ENCODE data around the gene EPHX1. TPM values are rescaled to one million over a fixed set of nuclear protein-coding genes. Genes with fewer than 3 reads are reported as not detected.
A peak's percentile ranks its signal among the peaks of the same experiment; 100 is the strongest.

Gene EPHX1
- total and polyA plus RNA-seq, 4 donors: 93.8 to 1,448 (median 204) TPM

GRCh38 chr1:225868631-225869330 is 58.9 kb downstream of the EPHX1 start:
- no peak overlapping the region for H3K9ac ChIP-seq (ENCODE audit: low read depth in 1 of 2, low read length in 2 of 2)
- no peak for DNase-seq (ENCODE audit: low spot score)
- no peak overlapping the region for H3K27ac ChIP-seq (ENCODE audit: low read depth in 1 of 2, low read length in 2 of 2)
- no peaks in the 10 kb centered on the region for H3K9me3 ChIP-seq (ENCODE audit: control insufficient read depth in 4 of 4, low read length in 3 of 4)
- peaks cover 7 to 77% (median 60%) of the 10 kb centered on the region in 4 donors for H3K36me3 ChIP-seq (ENCODE audit: control insufficient read depth in 4 of 4, insufficient read depth in 3 of 4, low read depth in 1 of 4, low read length in 3 of 4)
- no peaks in the 10 kb centered on the region for H3K27me3 ChIP-seq (ENCODE audit: control insufficient read depth in 4 of 4, insufficient read depth in 4 of 4, low read length in 3 of 4)
- H3K4me1 ChIP-seq (ENCODE audit: control insufficient read depth in 4 of 4, insufficient read depth in 4 of 4, low read length in 3 of 4): no peaks in the 10 kb centered on the region
- H3K4me3 ChIP-seq (ENCODE audit: low read depth in 1 of 3, low read length in 3 of 3): no peak overlapping the region
- WGBS: 89% methylated on average over 8 of the region's 8 CpGs
- TF ChIP-seq RXRA (IDR thresholded peaks at IDR 0.05) (no peak), EGR1 (IDR thresholded peaks at IDR 0.05; ENCODE audit: low read depth in 2 of 2) (no peak), SP1 (IDR thresholded peaks at IDR 0.05) (no peak), JUND (IDR thresholded peaks at IDR 0.05) (no peak), GABPA (IDR thresholded peaks at IDR 0.05 in 1 of 2, conservative IDR thresholded peaks at IDR 0.05 in 1 of 2) (no peak), REST (IDR thresholded peaks at IDR 0.05) (no peak), FOXA2 (IDR thresholded peaks at IDR 0.05) (no peak), NR2F2 (IDR thresholded peaks at IDR 0.05) (no peak), HNF4G (IDR thresholded peaks at IDR 0.05) (no peak), MAX (IDR thresholded peaks at IDR 0.05) (no peak), HNF4A (conservative IDR thresholded peaks at IDR 0.05) (no peak), TAF1 (conservative IDR thresholded peaks at IDR 0.05) (no peak)

- no peak for TF ChIP-seq RXRA (IDR thresholded peaks at IDR 0.05)
- no peak for DNase-seq (ENCODE audit: low spot score)
- WGBS: 71% methylated on average over 3 of the region's 3 CpGs
- Histone ChIP-seq H3K9me3 (ENCODE audit: control insufficient read depth in 4 of 4, low read length in 3 of 4) (no peaks in the 10 kb centered on the region), H3K9ac (ENCODE audit: low read depth in 1 of 2, low read length in 2 of 2) (no peak overlapping the region), H3K27ac (ENCODE audit: low read depth in 1 of 2, low read length in 2 of 2) (no peak overlapping the region), H3K27me3 (ENCODE audit: control insufficient read depth in 4 of 4, insufficient read depth in 4 of 4, low read length in 3 of 4) (no peaks in the 10 kb centered on the region), H3K36me3 (ENCODE audit: control insufficient read depth in 4 of 4, insufficient read depth in 3 of 4, low read depth in 1 of 4, low read length in 3 of 4) (peaks cover 7 to 76% (median 55%) of the 10 kb centered on the region in 4 donors), H3K4me1 (ENCODE audit: control insufficient read depth in 4 of 4, insufficient read depth in 4 of 4, low read length in 3 of 4) (no peaks in the 10 kb centered on the region), H3K4me3 (ENCODE audit: low read depth in 1 of 3, low read length in 3 of 3) (no peak overlapping the region)
Observed at GRCh38 chr1:225870911-225871310, 61.0 kb downstream of the EPHX1 start.

- H3K36me3 ChIP-seq (ENCODE audit: control insufficient read depth in 4 of 4, insufficient read depth in 3 of 4, low read depth in 1 of 4, low read length in 3 of 4): peaks cover 7 to 73% (median 51%) of the 10 kb centered on the region in 4 donors
- DNase-seq (ENCODE audit: low spot score): no peak
- no peak overlapping the region for H3K4me3 ChIP-seq (ENCODE audit: low read depth in 1 of 3, low read length in 3 of 3)
- 73% methylated on average over 11 of the region's 11 CpGs for WGBS
- H3K9me3 ChIP-seq (ENCODE audit: control insufficient read depth in 4 of 4, low read length in 3 of 4): no peaks in the 10 kb centered on the region
- TF ChIP-seq GABPA (IDR thresholded peaks at IDR 0.05 in 1 of 2, conservative IDR thresholded peaks at IDR 0.05 in 1 of 2): no peak
- TF ChIP-seq TAF1 (conservative IDR thresholded peaks at IDR 0.05): no peak
- no peak for TF ChIP-seq SP1 (IDR thresholded peaks at IDR 0.05)
- no peak for TF ChIP-seq ATF3 (IDR thresholded peaks at IDR 0.05)
- no peak for TF ChIP-seq REST (IDR thresholded peaks at IDR 0.05)
- no peak for TF ChIP-seq ZBTB33 (IDR thresholded peaks at IDR 0.05)
- peak in 1 of 2 donors; percentile 30 for TF ChIP-seq RXRA (IDR thresholded peaks at IDR 0.05)
- no peak for TF ChIP-seq MAX (IDR thresholded peaks at IDR 0.05)
- peak in 1 of 2 donors; percentile 21 for TF ChIP-seq HNF4A (conservative IDR thresholded peaks at IDR 0.05)
- no peak for TF ChIP-seq FOXA2 (IDR thresholded peaks at IDR 0.05)
- TF ChIP-seq FOXA1 (IDR thresholded peaks at IDR 0.05): no peak
- no peak overlapping the region for H3K9ac ChIP-seq (ENCODE audit: low read depth in 1 of 2, low read length in 2 of 2)
- no peaks in the 10 kb centered on the region for H3K4me1 ChIP-seq (ENCODE audit: control insufficient read depth in 4 of 4, insufficient read depth in 4 of 4, low read length in 3 of 4)
- H3K27me3 ChIP-seq (ENCODE audit: control insufficient read depth in 4 of 4, insufficient read depth in 4 of 4, low read length in 3 of 4): no peaks in the 10 kb centered on the region
- no peak overlapping the region for H3K27ac ChIP-seq (ENCODE audit: low read depth in 1 of 2, low read length in 2 of 2)
Observed at GRCh38 chr1:225871359-225872074, 61.6 kb downstream of the EPHX1 start.

Data from liver (tissue), 9 donors.